IPS-15b (cell line): ENCODE results near the gene ZNF133.
"Not testable (repeated sequence)": the region's sequence is repeated elsewhere in the genome, so short reads cannot be mapped to it uniquely, and the experiment has no call there.

Source experiments
- H3K27me3 ChIP-seq: one replicate; pipeline ENCODE4 v1.6.1; 2013; ENCODE audit warnings: low read length; ENCODE audit not compliant: control insufficient read depth, insufficient read depth
- H3K36me3 ChIP-seq: one replicate; pipeline ENCODE4 v1.6.1; 2013; ENCODE audit warnings: low read length; ENCODE audit not compliant: control insufficient read depth, insufficient read depth
- H3K4me1 ChIP-seq: one replicate; pipeline ENCODE4 v1.6.1; 2013; ENCODE audit warnings: mild to moderate bottlenecking, low read length; ENCODE audit not compliant: control insufficient read depth, insufficient read depth
- H3K4me3 ChIP-seq: one replicate; pipeline ENCODE4 v1.5.1; 2013; ENCODE audit warnings: low read depth, low read length
- H3K9ac ChIP-seq: one replicate; pipeline ENCODE4 v1.6.1; 2013; ENCODE audit warnings: low read depth, mild to moderate bottlenecking, low read length
- H3K9me3 ChIP-seq: one replicate; pipeline ENCODE4 v1.6.1; 2013; ENCODE audit warnings: mild to moderate bottlenecking, low read length; ENCODE audit not compliant: control insufficient read depth, insufficient read depth

The ZNF133 gene

GRCh38 chr20:18321976-18322950 lies 33.9 kb downstream of the ZNF133 start:
- Histone ChIP-seq H3K4me1 (peaks cover 19% of the 10 kb centered on the region), H3K4me3 (no peak overlapping the region), H3K9me3 (peaks cover 3% of the 10 kb centered on the region), H3K9ac (no peak overlapping the region), H3K36me3 (no peaks in the 10 kb centered on the region), H3K27me3 (no peaks in the 10 kb centered on the region)

- peak overlapping the region; percentile 26 for H3K9ac ChIP-seq
- no peaks in the 10 kb centered on the region for H3K36me3 ChIP-seq
- H3K9me3 ChIP-seq, result peaks cover 5% of the 10 kb centered on the region
- peaks cover 19% of the 10 kb centered on the region for H3K4me1 ChIP-seq
- no peaks in the 10 kb centered on the region for H3K27me3 ChIP-seq
- peak overlapping the region; percentile 19 for H3K4me3 ChIP-seq
Observed at GRCh38 chr20:18323705-18324104, 35.4 kb downstream of the ZNF133 start.

- H3K4me3 ChIP-seq, result no peak overlapping the region
- H3K27me3 ChIP-seq, result no peaks in the 10 kb centered on the region
- peaks cover 19% of the 10 kb centered on the region for H3K4me1 ChIP-seq
- peaks cover 5% of the 10 kb centered on the region for H3K9me3 ChIP-seq
- H3K36me3 ChIP-seq, result no peaks in the 10 kb centered on the region
- no peak overlapping the region for H3K9ac ChIP-seq
Observed at GRCh38 chr20:18324596-18325089, 36.3 kb downstream of the ZNF133 start.

- Histone ChIP-seq H3K4me3 (no peak overlapping the region), H3K36me3 (no peaks in the 10 kb centered on the region), H3K9ac (no peak overlapping the region), H3K9me3 (peaks cover 10% of the 10 kb centered on the region), H3K27me3 (no peaks in the 10 kb centered on the region), H3K4me1 (peaks cover 19% of the 10 kb centered on the region)
Observed at GRCh38 chr20:18326990-18327389, 38.7 kb downstream of the ZNF133 start.

- no peak overlapping the region for H3K4me3 ChIP-seq
- H3K9me3 ChIP-seq, result peaks cover 10% of the 10 kb centered on the region
- H3K36me3 ChIP-seq, result no peaks in the 10 kb centered on the region
Observed at GRCh38 chr20:18331694-18332093, 43.4 kb downstream of the ZNF133 start.

GRCh38 chr20:18349749-18350148 lies 61.4 kb downstream of the ZNF133 start:
- H3K9me3 ChIP-seq, H3K27me3 ChIP-seq, H3K9ac ChIP-seq, H3K4me3 ChIP-seq, H3K36me3 ChIP-seq, H3K4me1 ChIP-seq: not testable (repeated sequence)

More at GRCh38 chr20:18331694-18332093, 43.4 kb downstream of the ZNF133 start:
- Histone ChIP-seq H3K27me3 (no peaks in the 10 kb centered on the region), H3K9ac (no peak overlapping the region), H3K4me1 (no peaks in the 10 kb centered on the region)

- Histone ChIP-seq H3K27me3 (no peaks in the 10 kb centered on the region), H3K9me3 (no peaks in the 10 kb centered on the region), H3K36me3 (no peaks in the 10 kb centered on the region), H3K4me3 (no peak overlapping the region), H3K4me1 (no peaks in the 10 kb centered on the region), H3K9ac (no peak overlapping the region)
Observed at GRCh38 chr20:18359854-18360253, 71.5 kb downstream of the ZNF133 start.

GRCh38 chr20:18360635-18361034 lies 72.3 kb downstream of the ZNF133 start:
- Histone ChIP-seq H3K4me3 (no peak overlapping the region), H3K9me3 (no peaks in the 10 kb centered on the region), H3K27me3 (no peaks in the 10 kb centered on the region), H3K9ac (no peak overlapping the region), H3K36me3 (no peaks in the 10 kb centered on the region), H3K4me1 (no peaks in the 10 kb centered on the region)

- Histone ChIP-seq H3K9me3 (no peaks in the 10 kb centered on the region), H3K4me1 (no peaks in the 10 kb centered on the region), H3K36me3 (no peaks in the 10 kb centered on the region), H3K9ac (no peak overlapping the region), H3K4me3 (no peak overlapping the region), H3K27me3 (no peaks in the 10 kb centered on the region)
Observed at GRCh38 chr20:18361678-18362077, 73.4 kb downstream of the ZNF133 start.

GRCh38 chr20:18362916-18363315 lies 74.6 kb downstream of the ZNF133 start:
- H3K9ac ChIP-seq, result no peak overlapping the region
- H3K4me1 ChIP-seq, result no peaks in the 10 kb centered on the region
- no peaks in the 10 kb centered on the region for H3K36me3 ChIP-seq
- H3K9me3 ChIP-seq, result no peaks in the 10 kb centered on the region
- no peak overlapping the region for H3K4me3 ChIP-seq
- no peaks in the 10 kb centered on the region for H3K27me3 ChIP-seq

- Histone ChIP-seq H3K4me1 (no peaks in the 10 kb centered on the region), H3K27me3 (no peaks in the 10 kb centered on the region), H3K4me3 (no peak overlapping the region), H3K9ac (no peak overlapping the region), H3K36me3 (no peaks in the 10 kb centered on the region), H3K9me3 (no peaks in the 10 kb centered on the region)
Observed at GRCh38 chr20:18363708-18364107, 75.4 kb downstream of the ZNF133 start.

- Histone ChIP-seq H3K36me3 (no peaks in the 10 kb centered on the region), H3K9ac (no peak overlapping the region), H3K4me3 (no peak overlapping the region), H3K9me3 (no peaks in the 10 kb centered on the region), H3K4me1 (no peaks in the 10 kb centered on the region), H3K27me3 (no peaks in the 10 kb centered on the region)
Observed at GRCh38 chr20:18364768-18365167, 76.4 kb downstream of the ZNF133 start.
